GM18867 (cell line): ENCODE measurements around the gene FGF8.

Experiments
- ATAC-seq: cut with Tn5 transposase; IDR thresholded peaks from one replicate; pipeline ENCODE4 v1.9.1; 2021; ENCODE audit warnings: mild to moderate bottlenecking, moderate library complexity; ENCODE audit not compliant: unreplicated experiment

FGF8 gene

GRCh38 chr10:101782811-101783735 lies 7.2 kb upstream of the FGF8 start, which contains the start of gene NPM3:
Gene NPM3 (minus strand): TSS chr10:101783446. CDS start chr10:101783390, 56 bp downstream.
- ATAC-seq: peak; percentile 65

GRCh38 chr10:101781984-101782810 lies 6.3 kb upstream of the FGF8 start:
- ATAC-seq: no peak

GRCh38 chr10:101781655-101781983 lies 5.7 kb upstream of the FGF8 start:
- ATAC-seq: no peak

- ATAC-seq: peak; percentile 40
Measured at GRCh38 chr10:101780818-101781654, 5.1 kb upstream of the FGF8 start.

- ATAC-seq: no peak
Measured at GRCh38 chr10:101780187-101780817, 4.4 kb upstream of the FGF8 start.

- ATAC-seq: peak; percentile 40
Measured at GRCh38 chr10:101779544-101780186, 3.8 kb upstream of the FGF8 start.

GRCh38 chr10:101778781-101779543 lies 3.0 kb upstream of the FGF8 start:
- no peak for ATAC-seq

GRCh38 chr10:101778151-101778780 lies 2.4 kb upstream of the FGF8 start:
- no peak for ATAC-seq

- ATAC-seq: no peak
Measured at GRCh38 chr10:101777619-101778145, 1.8 kb upstream of the FGF8 start.

- ATAC-seq: no peak
Measured at GRCh38 chr10:101776161-101776817, 375 bp upstream of the FGF8 start.

- no peak for ATAC-seq
Measured at GRCh38 chr10:101774589-101775272, 1.2 kb downstream of the FGF8 start.

GRCh38 chr10:101773923-101774588 lies 1.9 kb downstream of the FGF8 start:
- ATAC-seq: no peak

GRCh38 chr10:101772895-101773761 lies 2.8 kb downstream of the FGF8 start:
- no peak for ATAC-seq

GRCh38 chr10:101772017-101772894 lies 3.7 kb downstream of the FGF8 start:
- no peak for ATAC-seq

- no peak for ATAC-seq
Measured at GRCh38 chr10:101771380-101771779, 4.5 kb downstream of the FGF8 start.
